OCI-LY3 (cell line): Measurements from ENCODE around the gene CD99L2.

ENCODE experiments used
- CTCF ChIP-seq: fragments of 200-600, 300-600 bp; sonication (generic); IDR thresholded peaks from 2 replicates; pipeline ENCODE4 v1.5.1; 2014; ENCODE audit warnings: antibody characterized with exemption, low read length, low read depth
- EZH2phosphoT487 ChIP-seq: fragments of 200-600 bp; shearing (Covaris generic); IDR thresholded peaks from 2 replicates; pipeline ENCODE4 v1.6.1; 2018; ENCODE audit warnings: antibody characterized with exemption, mixed run types, low read depth

GRCh38 chrX:150879855-150880807 lies 18.3 kb downstream of the CD99L2 start:
- TF ChIP-seq CTCF (no peak), EZH2phosphoT487 (no peak)
